ENCODE results near the gene HLF. TPM values are rescaled to one million over a fixed set of nuclear protein-coding genes. Genes with fewer than 3 reads are reported as not detected.

HLF gene
- total RNA-seq, 1 donor from 2014 or later = 35.7 TPM

DNA sequence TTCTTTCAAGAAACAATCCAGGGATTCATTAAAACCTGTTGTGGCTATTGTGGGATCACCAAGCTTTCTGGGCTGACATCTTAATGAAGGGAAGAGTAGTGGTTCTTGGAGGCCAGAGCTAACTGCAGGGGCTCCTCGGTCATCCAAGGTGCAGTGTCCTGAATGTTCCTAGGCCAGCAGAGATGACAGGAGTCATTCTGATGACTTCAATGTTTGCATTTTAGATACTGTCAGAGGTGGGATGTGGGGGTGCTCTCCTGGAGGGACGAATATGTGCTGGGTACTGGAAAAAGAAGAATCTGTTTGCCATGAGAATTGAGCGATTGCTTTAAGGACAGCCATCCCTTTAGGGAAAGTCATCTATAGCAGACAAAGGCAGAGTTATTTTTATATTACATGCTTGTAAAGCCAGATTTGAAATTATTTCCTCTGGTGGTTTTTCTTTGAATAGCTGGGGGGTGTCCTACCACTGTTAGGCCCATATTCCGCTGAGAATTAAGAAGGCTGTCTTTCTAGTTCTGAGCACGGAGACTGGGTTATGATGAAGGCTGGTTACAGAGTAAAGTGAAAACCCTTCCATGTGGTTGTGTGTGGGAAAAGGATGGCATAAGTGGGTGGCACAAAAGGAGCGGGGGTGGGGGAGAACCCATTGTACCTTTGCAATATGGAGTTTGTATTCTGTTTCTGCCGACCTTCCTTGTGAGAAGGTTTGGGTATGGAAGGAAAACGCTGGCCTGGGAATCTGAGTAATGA, 7.4 kb downstream of the HLF start:
- ATAC-seq (no peak), DNase-seq (ENCODE audit: missing footprints) (no peak)
- intact Hi-C loops (cut with DNase I) = no loop called here

DNA sequence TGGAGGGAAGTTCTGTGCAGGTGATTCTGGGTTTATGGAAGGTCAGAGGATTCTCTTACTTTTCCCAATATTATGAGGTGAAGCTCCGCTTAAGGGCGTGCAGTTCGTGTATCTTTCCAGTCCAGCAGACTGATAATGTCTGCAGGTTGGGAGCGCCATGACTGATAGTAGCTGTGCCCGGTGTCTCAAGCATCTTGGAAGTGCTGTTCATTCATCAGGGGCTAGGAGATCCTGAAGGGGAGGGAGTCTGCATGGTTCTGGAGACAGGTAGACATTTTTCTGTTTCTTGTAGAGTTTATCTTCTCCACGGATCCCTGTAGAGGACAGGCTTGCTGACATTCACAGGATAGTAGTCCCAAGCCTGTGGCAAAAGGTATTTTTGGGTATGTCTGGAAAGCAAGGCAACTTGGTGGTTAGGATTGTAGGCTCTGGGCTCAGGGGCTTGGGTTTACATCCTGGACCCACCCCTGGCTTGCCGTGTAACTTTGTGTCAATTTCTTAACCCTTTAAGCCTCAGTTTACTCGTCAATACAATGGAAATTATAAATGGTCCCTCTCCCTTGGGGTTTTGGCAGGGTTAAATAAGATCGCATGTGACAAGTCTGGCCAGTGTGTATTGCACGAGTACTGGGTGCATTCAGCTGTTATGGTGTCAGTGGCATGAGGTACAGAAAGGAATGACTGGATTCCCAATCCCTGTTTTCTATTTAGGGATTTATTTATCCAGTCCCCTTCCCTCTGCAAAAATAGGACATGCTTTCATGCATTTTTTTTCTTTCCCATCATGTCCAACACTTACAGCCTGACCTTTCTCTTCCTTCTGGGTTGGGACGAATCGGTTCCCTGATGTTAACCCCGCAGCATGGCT, 8.2 kb downstream of the HLF start:
- DNase-seq (ENCODE audit: missing footprints) = no peak
- peak; percentile 33 for ATAC-seq
- intact Hi-C loops (cut with DNase I) = loop anchor here (1.0 kb wide), 1 partner anchor 12 kb away; no protein-coding TSS in a partner anchor

- DNase-seq (ENCODE audit: missing footprints) (peak; percentile 85), ATAC-seq (peak; percentile 83)
- intact Hi-C loops (cut with DNase I) = loop anchor here (1.0 kb wide), 1 partner anchor 12 kb away; no protein-coding TSS in a partner anchor
These were observed 9.0 kb downstream of the HLF start for GRCh38 chr17:55273579-55274354.

GRCh38 chr17:55274355-55275255, 9.8 kb downstream of the HLF start:
- no peak for ATAC-seq
- intact Hi-C loops (cut with DNase I) = no loop called here
- DNase-seq (ENCODE audit: missing footprints) = no peak

GRCh38 chr17:55275894-55276804, 11.4 kb downstream of the HLF start:
- intact Hi-C loops (cut with DNase I) = no loop called here
- DNase-seq (ENCODE audit: missing footprints) = no peak
- ATAC-seq = no peak

- intact Hi-C loops (cut with DNase I) = no loop called here
- no peak for ATAC-seq
These were observed 13.6 kb downstream of the HLF start for GRCh38 chr17:55278173-55278961.

DNA sequence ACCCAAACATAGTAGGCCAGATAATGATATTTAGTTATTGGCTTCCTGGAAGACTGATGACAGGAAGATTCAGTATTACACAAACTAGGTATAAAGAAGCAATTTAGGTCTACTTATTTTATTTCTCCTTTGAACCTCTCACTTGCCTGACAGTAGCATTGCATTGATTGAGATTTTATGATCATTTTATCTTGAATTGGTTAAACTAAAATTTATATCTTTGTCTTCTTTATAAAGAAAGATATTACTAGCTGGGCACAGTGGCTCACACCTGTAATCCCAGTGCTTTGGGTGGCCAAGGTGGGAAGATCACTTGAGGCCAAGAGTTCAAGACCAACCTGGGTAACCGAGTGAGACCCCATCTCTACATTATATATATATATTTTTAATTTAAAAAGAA, 14.4 kb downstream of the HLF start:
- intact Hi-C loops (cut with DNase I) = no loop called here
- ATAC-seq (no peak), DNase-seq (ENCODE audit: missing footprints) (no peak)

More at GRCh38 chr17:55278173-55278961, 13.6 kb downstream of the HLF start:
- DNase-seq (ENCODE audit: missing footprints) = no peak

DNA sequence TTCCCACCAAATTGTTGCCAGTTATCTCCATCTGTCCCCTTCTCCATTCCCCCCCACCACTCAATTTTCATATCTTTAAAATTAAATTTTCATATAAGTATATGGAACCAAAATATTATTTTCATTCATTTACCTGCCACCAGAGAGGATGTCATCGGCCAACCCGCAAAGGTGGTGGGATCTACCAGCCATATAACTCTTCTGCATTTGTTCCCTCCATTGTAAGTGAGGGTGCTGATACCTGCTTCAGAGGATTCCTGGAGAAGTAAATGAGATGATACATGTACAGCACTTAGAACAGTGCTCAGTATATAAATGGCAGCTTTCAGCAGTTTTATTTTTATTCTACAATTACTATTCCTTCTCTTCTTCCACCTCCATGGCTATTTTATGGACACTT, 15.0 kb downstream of the HLF start:
- intact Hi-C loops (cut with DNase I) = loop anchor here (10.0 kb wide), 1 partner anchor 455 kb away; no protein-coding TSS in a partner anchor
- ATAC-seq (no peak), DNase-seq (ENCODE audit: missing footprints) (no peak)

DNA sequence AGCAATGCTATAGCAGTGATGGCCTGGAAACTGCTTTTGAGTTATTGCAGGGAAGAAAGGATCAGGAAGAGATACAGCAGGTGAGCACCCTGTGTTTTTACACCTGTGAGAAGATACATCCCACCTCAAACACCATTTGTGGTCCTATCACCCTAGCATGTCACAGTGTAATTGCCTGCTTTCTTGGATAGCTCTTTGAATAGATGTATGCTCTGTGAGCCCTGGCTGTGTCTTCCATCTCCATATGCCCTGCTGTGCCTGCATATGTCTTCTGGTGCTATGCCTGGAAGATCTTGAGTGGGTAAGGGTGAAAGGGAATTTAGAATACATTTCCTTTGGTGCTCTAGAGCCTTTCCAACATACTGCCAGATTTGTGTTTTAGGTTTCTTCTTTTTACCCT, 15.5 kb downstream of the HLF start:
- ATAC-seq (no peak), DNase-seq (ENCODE audit: missing footprints) (no peak)
- intact Hi-C loops (cut with DNase I) = loop anchor here (10.0 kb wide), 1 partner anchor 455 kb away; no protein-coding TSS in a partner anchor

- DNase-seq (ENCODE audit: missing footprints) = no peak
- intact Hi-C loops (cut with DNase I) = loop anchor here (10.0 kb wide), 1 partner anchor 453 kb away; no protein-coding TSS in a partner anchor
These were observed 17.1 kb downstream of the HLF start for GRCh38 chr17:55281649-55282378.

DNA sequence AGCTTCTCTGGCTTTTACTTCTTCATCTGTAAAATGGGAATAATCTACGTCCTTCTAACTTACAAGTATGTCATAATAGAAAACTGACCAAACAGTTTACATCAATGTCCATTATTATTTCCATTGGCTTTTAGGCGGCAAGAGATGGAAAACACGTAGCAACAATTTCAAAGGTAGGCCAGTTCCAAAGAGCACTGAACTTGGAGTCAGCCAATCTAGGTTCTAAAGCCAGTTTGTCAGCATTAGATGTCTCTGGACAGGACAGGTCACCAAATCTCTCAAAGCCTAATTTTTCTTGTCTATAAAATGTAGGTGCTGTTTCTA, 17.6 kb downstream of the HLF start:
- DNase-seq (ENCODE audit: missing footprints) (no peak), ATAC-seq (no peak)
- intact Hi-C loops (cut with DNase I) = loop anchor here (10.0 kb wide), 1 partner anchor 452 kb away; no protein-coding TSS in a partner anchor

More at GRCh38 chr17:55281649-55282378, 17.1 kb downstream of the HLF start:
- ATAC-seq = no peak

- no peak for DNase-seq (ENCODE audit: missing footprints)
- ATAC-seq = no peak
- intact Hi-C loops (cut with DNase I) = loop anchor here (10.0 kb wide), 1 partner anchor 452 kb away; no protein-coding TSS in a partner anchor
These were observed 18.0 kb downstream of the HLF start for GRCh38 chr17:55282741-55283140.

DNA sequence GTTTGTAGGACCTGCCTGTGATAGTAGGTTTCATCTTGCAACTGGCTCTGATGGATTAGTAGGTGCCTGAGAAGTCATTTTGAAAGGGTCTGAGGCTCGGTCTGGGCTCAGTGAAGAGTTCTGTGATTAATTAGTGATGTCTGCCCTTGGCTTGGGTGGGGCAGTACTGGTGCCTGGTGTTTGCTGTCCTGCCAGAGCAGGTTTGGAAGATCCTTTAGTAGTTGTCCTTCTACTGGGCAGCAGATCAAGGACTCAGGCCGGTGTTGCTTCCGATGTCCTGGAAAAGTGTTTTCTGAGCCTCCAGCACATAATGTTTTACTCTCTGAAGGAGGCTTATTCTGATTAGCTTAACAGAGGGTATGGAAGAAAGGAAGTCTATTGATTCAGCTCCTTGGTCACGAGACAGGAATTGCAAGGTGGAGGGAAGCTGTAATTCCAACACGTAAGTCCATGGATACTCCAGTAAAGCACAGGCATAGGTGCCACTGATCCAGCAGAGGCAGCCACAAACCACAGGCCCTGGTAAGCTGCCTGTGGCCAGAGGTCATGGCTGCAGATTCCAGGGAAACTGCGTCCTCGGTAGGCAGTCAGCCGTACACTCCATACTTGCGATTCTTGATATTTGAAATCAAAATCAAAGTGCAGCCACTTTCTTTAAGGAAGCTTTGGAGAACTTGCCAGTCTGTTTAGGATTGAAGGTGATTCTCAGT, 18.7 kb downstream of the HLF start:
- no peak for ATAC-seq
- DNase-seq (ENCODE audit: missing footprints) = no peak
- intact Hi-C loops (cut with DNase I) = loop anchor here (10.0 kb wide), 1 partner anchor 451 kb away; no protein-coding TSS in a partner anchor

GRCh38 chr17:55284001-55284884, 19.5 kb downstream of the HLF start:
- DNase-seq (ENCODE audit: missing footprints) (no peak), ATAC-seq (no peak)
- intact Hi-C loops (cut with DNase I) = loop anchor here (10.0 kb wide), 1 partner anchor 451 kb away; no protein-coding TSS in a partner anchor

Measured in Right ventricle myocardium inferior (tissue), 1 donor.